NCI-H146 (cell line): Measurements from ENCODE around the gene AATK.

Experiments used
- DNase-seq: peaks from one replicate; lab custom pipeline; 2025; lab: John Stamatoyannopoulos, UW

AATK gene

DNA sequence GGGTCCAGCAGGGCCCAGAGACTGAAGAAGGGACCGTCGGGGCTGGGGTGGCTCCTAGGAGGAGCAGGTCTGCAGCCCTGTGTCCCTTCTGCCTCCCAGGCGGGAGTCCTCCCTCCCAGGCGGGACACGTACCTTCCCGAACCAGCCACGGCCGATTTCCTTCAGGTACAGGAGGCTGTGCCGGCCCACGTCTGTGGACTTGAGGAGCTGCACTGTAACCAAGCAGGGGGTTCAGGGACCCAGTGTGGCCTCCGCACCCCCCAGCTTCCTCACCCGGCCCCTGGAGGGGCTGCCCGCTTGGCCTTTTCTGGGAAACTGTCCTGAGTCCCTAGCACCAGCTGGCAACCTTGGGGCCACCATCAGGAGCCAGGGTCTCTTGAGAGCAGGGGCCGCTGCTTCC, 37.7 kb downstream of the AATK start:
- no peak for DNase-seq

GRCh38 chr17:81127526-81128177, 38.4 kb downstream of the AATK start:
- no peak for DNase-seq

DNA sequence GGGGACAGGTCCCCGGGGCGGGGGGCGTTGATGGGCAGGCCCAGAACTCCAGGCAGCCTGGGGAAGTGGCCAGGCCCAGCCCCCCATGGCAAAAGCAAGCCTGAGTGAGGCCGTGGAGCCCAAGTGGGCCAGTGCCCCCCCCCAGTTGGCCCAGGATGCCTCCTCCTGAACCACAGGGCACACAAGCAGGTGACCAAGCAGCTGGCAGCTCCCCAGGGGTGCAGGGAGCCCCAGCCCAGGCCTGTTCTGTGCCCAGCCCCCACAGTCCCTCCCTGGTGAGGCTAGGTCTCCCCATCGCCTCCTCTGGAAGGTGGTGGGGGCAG, 38.9 kb downstream of the AATK start:
- no peak for DNase-seq

- no peak for DNase-seq
These were observed 39.5 kb downstream of the AATK start for GRCh38 chr17:81126281-81127132.

- DNase-seq: no peak
These were observed 40.4 kb downstream of the AATK start for GRCh38 chr17:81125573-81126081.

GRCh38 chr17:81124377-81124776, 41.6 kb downstream of the AATK start:
- no peak for DNase-seq

DNA sequence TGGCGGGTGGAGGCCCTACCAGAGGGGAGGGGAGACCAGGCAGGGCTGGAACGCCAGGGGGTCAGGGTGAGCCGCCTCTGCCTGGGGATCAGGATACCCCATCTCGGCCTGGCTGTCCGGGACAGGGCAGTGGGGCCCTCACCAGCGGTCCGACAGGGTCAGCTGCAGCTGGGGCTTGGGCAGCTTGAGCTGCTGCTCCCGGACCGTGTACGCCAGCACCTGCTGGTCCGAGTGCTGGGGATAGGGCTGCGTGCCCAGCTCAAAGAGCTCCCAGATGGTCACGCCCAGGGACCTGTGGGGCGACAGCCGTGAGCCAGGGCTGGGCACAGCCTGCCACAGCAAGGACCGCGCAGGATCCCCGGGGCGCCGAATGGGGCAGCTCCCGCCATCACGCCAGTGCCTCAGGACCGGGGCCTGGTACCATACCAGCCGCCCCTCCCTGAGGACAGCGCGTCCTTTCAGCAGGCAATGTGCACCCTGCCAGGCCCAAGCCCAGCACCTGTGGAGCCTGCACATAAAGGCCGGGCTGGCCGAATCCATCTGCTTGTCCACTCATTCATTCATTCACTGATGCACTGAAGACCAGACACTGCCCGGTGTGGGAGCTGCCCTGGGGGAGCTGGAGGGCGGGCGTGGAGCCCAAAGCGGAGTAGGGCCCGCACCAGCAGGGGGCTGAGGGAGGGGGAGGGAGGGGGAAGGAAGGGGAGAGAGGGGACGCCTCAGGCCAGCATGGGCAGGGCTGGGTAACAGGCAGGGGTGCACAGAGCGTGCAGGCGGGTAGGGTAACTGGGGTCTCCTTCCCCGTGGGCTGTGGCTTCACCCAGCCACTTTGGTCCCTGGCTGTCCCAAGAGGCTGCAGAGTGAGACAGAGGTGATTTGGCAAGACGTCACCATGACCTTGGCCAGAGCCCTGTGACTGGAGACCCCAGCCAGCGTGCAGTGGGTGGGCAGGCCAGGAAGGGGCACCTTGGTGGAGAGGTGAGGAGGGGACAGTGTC, 42.7 kb downstream of the AATK start:
- DNase-seq: no peak

DNA sequence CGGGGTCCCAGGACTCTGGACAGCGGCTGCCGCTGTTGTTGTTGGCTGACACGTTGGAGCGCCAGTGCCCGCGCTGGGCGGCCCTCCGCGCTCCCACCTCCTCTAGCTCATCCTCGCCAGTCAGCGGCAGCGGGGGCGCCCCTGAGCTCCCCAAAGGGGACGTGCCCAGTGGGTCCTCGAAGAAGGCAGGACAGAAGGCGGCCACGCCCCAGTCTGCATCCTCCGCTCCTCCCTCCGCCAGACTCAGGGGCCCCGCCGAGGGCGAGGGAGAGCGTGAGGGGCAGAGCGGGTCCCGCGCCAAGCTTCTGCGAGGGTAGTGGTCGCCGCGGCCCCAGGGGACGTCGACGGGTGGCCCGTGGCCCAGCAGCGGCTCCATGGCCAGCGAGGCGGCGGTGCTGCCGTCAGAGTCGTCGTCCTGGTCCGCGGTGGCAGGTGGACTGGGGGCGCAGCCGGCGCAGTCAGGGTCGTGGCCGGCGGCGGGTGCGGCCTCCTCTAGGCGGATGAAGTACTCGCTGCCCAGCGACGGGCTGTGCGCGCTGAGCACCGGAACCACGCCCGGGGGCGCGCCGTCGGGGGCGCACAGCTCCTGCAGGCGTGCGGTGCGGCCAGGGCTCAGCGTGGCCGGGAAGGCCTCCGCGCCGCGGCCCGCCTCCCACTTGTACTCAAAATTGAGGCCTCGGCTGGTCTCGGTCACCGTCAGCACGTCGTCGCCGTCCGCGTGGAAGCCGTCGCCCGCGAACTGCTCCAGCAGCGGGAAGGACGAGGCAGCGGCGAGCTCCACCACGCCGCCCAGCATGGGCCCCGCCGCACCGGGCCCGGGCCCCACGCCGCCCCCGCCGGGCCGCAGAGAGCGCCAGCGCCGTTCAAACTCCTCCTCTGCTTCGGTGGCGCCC, 43.9 kb downstream of the AATK start:
- no peak for DNase-seq

GRCh38 chr17:81120695-81121621, 45.1 kb downstream of the AATK start:
- no peak for DNase-seq

GRCh38 chr17:81120149-81120484, 45.9 kb downstream of the AATK start:
- peak; percentile 59 for DNase-seq

GRCh38 chr17:81119223-81120148, 46.5 kb downstream of the AATK start:
- DNase-seq: peak; percentile 95

DNA sequence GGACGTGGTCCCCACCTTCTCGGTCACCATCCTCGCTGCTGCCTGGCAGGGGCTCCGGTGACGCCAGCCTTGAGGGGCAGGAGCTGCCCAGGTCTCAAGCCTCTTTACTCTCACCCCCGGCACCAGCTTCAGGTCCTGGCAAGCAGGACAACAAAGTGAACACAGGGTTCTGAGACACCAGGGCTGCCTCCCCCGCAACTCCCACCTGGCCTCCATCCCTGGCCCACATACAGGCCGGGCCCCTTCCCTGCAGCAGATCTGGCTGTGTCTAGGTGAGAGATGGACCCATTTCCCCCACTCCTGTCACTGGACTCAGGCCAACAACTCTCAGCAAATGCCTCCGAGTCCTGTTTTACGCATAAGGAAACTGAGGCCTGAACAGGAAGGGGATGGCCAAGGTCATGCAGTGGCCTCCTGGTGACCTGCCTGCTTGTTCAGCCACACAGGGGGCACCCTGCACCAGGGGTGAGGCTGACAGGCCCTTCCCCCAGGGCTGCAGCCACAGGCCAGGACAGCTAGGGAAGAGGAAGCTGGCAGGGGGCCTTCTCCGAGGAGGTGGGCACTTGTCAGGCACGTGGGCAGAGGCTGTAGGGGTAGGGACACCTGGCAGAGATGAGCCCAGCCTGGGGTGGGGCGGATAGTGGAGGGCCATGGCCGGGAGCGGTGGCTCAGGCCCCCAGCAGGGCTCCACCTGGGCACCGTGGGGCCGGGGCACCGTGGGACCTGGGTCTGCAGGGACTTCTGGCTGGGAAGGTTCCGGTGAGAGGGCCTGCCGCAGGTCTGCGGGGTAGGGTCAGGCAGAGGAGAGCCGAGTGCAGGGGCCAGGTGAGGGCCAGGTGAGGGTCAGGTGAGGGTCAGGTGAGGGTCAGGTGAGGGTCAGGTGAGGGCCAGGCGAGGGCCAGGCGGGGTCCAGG, 47.5 kb downstream of the AATK start:
- DNase-seq: peak; percentile 34

GRCh38 chr17:81117672-81118198, 48.3 kb downstream of the AATK start:
- DNase-seq: no peak

DNA sequence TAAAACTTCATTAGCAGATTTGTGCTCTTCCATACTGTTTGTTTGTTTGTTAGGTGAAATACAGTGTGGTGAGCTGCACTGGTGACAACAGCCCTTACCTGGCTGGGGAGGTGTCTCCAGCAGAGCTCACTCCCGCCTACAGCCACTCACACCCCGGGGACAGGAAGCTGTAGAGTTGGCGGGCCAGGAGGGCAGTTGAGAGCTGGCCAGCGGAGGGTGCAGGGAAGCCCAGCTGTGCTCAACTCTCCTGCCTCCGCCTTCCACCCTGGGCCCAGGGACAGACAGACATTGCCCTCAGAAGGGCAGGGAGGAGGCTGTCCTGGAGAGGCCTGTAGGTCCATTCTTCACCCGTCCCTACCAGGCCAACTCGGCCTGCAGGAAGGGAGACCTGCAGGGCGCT, 49.3 kb downstream of the AATK start:
- DNase-seq: no peak

DNA sequence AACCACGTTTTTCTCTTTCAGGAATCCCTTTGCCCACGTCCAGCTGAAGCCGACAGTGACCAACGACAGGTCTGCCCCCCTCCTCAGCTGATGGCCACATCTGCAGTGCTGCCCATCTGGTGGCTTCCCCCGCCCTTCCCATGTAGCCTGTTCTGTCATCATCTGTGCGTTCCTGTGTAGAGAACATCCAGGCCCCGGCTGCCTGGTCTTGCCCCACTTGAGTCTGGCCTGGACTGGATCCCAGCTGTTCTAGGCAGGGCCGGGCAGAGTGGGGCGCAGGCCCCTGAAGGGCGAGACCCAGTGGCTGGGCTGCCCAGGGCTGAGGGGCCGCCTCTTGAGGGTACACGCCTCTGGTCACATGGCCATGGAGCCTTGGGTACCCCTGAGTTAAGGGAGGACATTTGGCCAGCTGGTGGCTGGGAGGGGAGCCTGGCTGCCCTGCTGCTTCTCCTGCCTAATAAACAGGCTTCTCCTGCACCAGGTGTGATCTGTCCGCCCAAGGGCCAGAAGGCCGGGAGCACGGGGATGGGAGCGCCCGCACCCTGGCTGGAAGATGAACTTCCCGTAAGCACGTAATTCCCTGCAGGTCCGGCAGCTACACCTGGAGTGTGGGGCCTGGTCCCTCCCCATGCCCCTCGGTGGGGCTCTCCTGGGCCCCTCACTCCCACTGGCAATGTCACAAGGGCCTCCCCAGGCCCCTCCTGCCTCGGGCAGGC, 50.1 kb downstream of the AATK start:
- no peak for DNase-seq

DNA sequence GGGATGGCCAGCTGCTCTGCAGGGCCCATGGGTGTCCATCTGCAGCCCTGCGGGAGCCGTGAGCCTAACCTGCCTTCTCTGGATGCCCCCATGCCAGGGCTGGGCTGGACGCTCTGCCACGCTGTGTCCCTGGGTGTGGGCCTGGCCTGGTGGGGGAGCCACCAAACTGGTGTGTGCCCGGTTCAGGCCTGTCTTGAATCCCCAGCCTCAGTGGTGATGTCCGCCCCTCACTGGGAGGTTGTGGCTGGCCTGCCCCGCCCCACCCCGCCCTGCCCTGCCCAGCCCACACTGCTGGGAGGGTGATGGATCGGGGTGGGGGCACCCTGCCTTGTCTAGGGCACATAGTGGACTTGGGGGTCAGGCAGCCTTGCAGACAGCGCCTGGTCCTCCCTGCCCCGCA, 50.8 kb downstream of the AATK start:
- no peak for DNase-seq
